Loucy (cell line): ENCODE results near the gene CTU2.

Experiments
- H2AFZ ChIP-seq: fragments of 200-600 bp; sonication (generic); 2 replicates; pipeline ENCODE4 v1.6.0; 2016; ENCODE audit warnings: antibody characterized with exemption, mild to moderate bottlenecking, low read length, moderate library complexity
- H3F3A ChIP-seq: fragments of 200-600 bp; 2 replicates; pipeline ENCODE4 v1.6.0; 2016; ENCODE audit warnings: antibody characterized with exemption, low read depth, mild to moderate bottlenecking
- H3K27me3 ChIP-seq: fragments of 200-600 bp; sonication (generic); 2 replicates; pipeline ENCODE4 v1.6.1; 2014; ENCODE audit warnings: low read length, mild to moderate bottlenecking; ENCODE audit not compliant: insufficient read depth, poor library complexity, severe bottlenecking
- H3K36me3 ChIP-seq: fragments of 200-600 bp; sonication (generic); 2 replicates; pipeline ENCODE4 v1.6.1; 2016; ENCODE audit warnings: low read length; ENCODE audit not compliant: insufficient read depth
- H3K4me1 ChIP-seq: fragments of 200-600 bp; sonication (generic); 2 replicates; pipeline ENCODE4 v1.5.1; 2014; ENCODE audit warnings: low read length, mild to moderate bottlenecking; ENCODE audit not compliant: insufficient read depth, poor library complexity, severe bottlenecking
- H3K4me2 ChIP-seq: fragments of 200-600 bp; sonication (generic); 2 replicates; pipeline ENCODE4 v1.6.0; 2014; ENCODE audit warnings: antibody characterized with exemption, low read length, low read depth, mild to moderate bottlenecking; ENCODE audit not compliant: poor library complexity, severe bottlenecking
- H3K4me3 ChIP-seq: fragments of 200-600 bp; sonication (generic); 2 replicates; pipeline ENCODE4 v1.5.1; 2014; ENCODE audit warnings: low read length, mild to moderate bottlenecking, mixed read lengths; ENCODE audit not compliant: poor library complexity, severe bottlenecking
- H3K79me2 ChIP-seq: fragments of 200-600 bp; sonication (generic); 2 replicates; pipeline ENCODE4 v1.6.1; 2014; ENCODE audit warnings: low read length; ENCODE audit not compliant: insufficient read depth
- H3K9ac ChIP-seq: fragments of 200-600 bp; sonication (generic); 2 replicates; pipeline ENCODE4 v1.6.0; 2014; ENCODE audit warnings: mild to moderate bottlenecking, low read depth, low read length, moderate library complexity; ENCODE audit not compliant: poor library complexity, severe bottlenecking
- H3K9me2 ChIP-seq: fragments of 200-600 bp; sonication (generic); replicated peaks from 2 replicates; pipeline ENCODE4 v1.6.1; 2016; ENCODE audit warnings: low read depth, low read length, mixed read lengths
- H3K9me3 ChIP-seq: fragments of 200-600 bp; sonication (generic); 2 replicates; pipeline ENCODE4 v1.6.1; 2014; ENCODE audit warnings: mild to moderate bottlenecking, antibody characterized with exemption, low read length, low read depth; ENCODE audit not compliant: insufficient read depth
- H4K20me1 ChIP-seq: fragments of 200-600 bp; sonication (generic); 2 replicates; pipeline ENCODE4 v1.6.0; 2014; ENCODE audit warnings: antibody characterized with exemption, low read length, mild to moderate bottlenecking; ENCODE audit not compliant: insufficient read depth, poor library complexity, severe bottlenecking
- CTCF ChIP-seq: fragments of 200-600 bp; sonication (generic); conservative IDR thresholded peaks from 2 replicates; pipeline ENCODE4 v1.5.1; 2014; ENCODE audit warnings: mild to moderate bottlenecking, antibody characterized with exemption, low read length
- EZH2phosphoT487 ChIP-seq: fragments of 200-600 bp; IDR thresholded peaks from 2 replicates; pipeline ENCODE4 v1.6.1; 2018; ENCODE audit warnings: antibody characterized with exemption, mild to moderate bottlenecking, moderate library complexity, borderline replicate concordance

Gene CTU2

GRCh38 chr16:88763502-88764053, 57.3 kb downstream of the CTU2 start:
- Histone ChIP-seq H3K79me2 (peaks cover 68% of the 10 kb centered on the region), H3F3A (no peaks in the 10 kb centered on the region), H3K9me3 (no peaks in the 10 kb centered on the region), H3K9me2 (no peaks in the 10 kb centered on the region), H2AFZ (no peak overlapping the region), H4K20me1 (peaks cover 30% of the 10 kb centered on the region), H3K27me3 (no peaks in the 10 kb centered on the region), H3K9ac (no peak overlapping the region), H3K4me3 (no peak overlapping the region), H3K36me3 (peaks cover 7% of the 10 kb centered on the region; the same call in 1 of the 2 replicates), H3K4me2 (no peak overlapping the region), H3K4me1 (no peaks in the 10 kb centered on the region)
- TF ChIP-seq CTCF, result no peak
- no peak for TF ChIP-seq EZH2phosphoT487

- Histone ChIP-seq H3K79me2 (peaks cover 70% of the 10 kb centered on the region), H3K9me3 (no peaks in the 10 kb centered on the region), H3K4me2 (no peak overlapping the region), H3K36me3 (peaks cover 7% of the 10 kb centered on the region; the same call in 1 of the 2 replicates), H4K20me1 (peaks cover 34% of the 10 kb centered on the region), H3K27me3 (no peaks in the 10 kb centered on the region), H3K9me2 (no peaks in the 10 kb centered on the region), H2AFZ (no peak overlapping the region), H3K4me1 (no peaks in the 10 kb centered on the region), H3K9ac (no peak overlapping the region), H3K4me3 (no peak overlapping the region), H3F3A (no peaks in the 10 kb centered on the region)
- TF ChIP-seq EZH2phosphoT487 (no peak), CTCF (no peak)
Observed at GRCh38 chr16:88764080-88764479, 57.8 kb downstream of the CTU2 start.

GRCh38 chr16:88764913-88765349, 58.6 kb downstream of the CTU2 start:
- TF ChIP-seq EZH2phosphoT487 (no peak), CTCF (no peak)
- no peaks in the 10 kb centered on the region for H3K4me1 ChIP-seq
- no peaks in the 10 kb centered on the region for H3K9me3 ChIP-seq
- H3K4me3 ChIP-seq, result no peak overlapping the region
- H3K9ac ChIP-seq, result no peak overlapping the region
- H3F3A ChIP-seq, result no peaks in the 10 kb centered on the region
- H2AFZ ChIP-seq, result no peak overlapping the region
- peaks cover 39% of the 10 kb centered on the region for H4K20me1 ChIP-seq
- no peaks in the 10 kb centered on the region for H3K27me3 ChIP-seq
- H3K9me2 ChIP-seq, result no peaks in the 10 kb centered on the region
- peaks cover 7% of the 10 kb centered on the region; the same call in 1 of the 2 replicates for H3K36me3 ChIP-seq
- H3K79me2 ChIP-seq, result peaks cover 77% of the 10 kb centered on the region
- H3K4me2 ChIP-seq, result no peak overlapping the region
